H9 (cell line): ENCODE measurements around the gene DYNC2H1. TPM values are rescaled to one million over a fixed set of nuclear protein-coding genes. Genes with fewer than 3 reads are reported as not detected.

Experiments used
- DNase-seq: peaks from one replicate; pipeline ENCODE4 v3.0.0-alpha.2; 2017
- H2AFZ ChIP-seq: one replicate; pipeline ENCODE4 v1.6.1; 2013; ENCODE audit warnings: mild to moderate bottlenecking, low read length, control low read depth, moderate library complexity
- H2AK5ac ChIP-seq: 2 replicates; pipeline ENCODE4 v1.6.1; 2013; ENCODE audit warnings: low read length, control low read depth, mixed read lengths; ENCODE audit not compliant: insufficient read length
- H2BK120ac ChIP-seq: one replicate; pipeline ENCODE4 v1.6.1; 2013; ENCODE audit warnings: low read depth, mild to moderate bottlenecking, low read length, control low read depth, inconsistent platforms; ENCODE audit not compliant: poor library complexity, severe bottlenecking
- H2BK12ac ChIP-seq: 2 replicates; pipeline ENCODE4 v1.6.1; 2013; ENCODE audit warnings: low read length, control low read depth, mixed read lengths, low read depth; ENCODE audit not compliant: insufficient read length
- H2BK15ac ChIP-seq: 2 replicates; pipeline ENCODE4 v1.6.1; 2013; ENCODE audit warnings: low read depth, low read length, control low read depth
- H2BK20ac ChIP-seq: one replicate; pipeline ENCODE4 v1.6.1; 2013; ENCODE audit warnings: low read depth, mild to moderate bottlenecking, low read length, control low read depth, inconsistent platforms; ENCODE audit not compliant: poor library complexity, severe bottlenecking
- H2BK5ac ChIP-seq: 2 replicates; pipeline ENCODE4 v1.6.1; 2013; ENCODE audit warnings: low read length, control low read depth, mixed read lengths; ENCODE audit not compliant: insufficient read length
- H3K14ac ChIP-seq: 2 replicates; pipeline ENCODE4 v1.6.1; 2013; ENCODE audit warnings: low read length, control low read depth; ENCODE audit not compliant: insufficient read depth
- H3K18ac ChIP-seq: 2 replicates; pipeline ENCODE4 v1.6.1; 2013; ENCODE audit warnings: low read depth, mild to moderate bottlenecking, mixed read lengths, low read length, control low read depth; ENCODE audit not compliant: insufficient read length
- H3K23ac ChIP-seq: 2 replicates; pipeline ENCODE4 v1.6.1; 2013; ENCODE audit warnings: low read length, control low read depth, mixed read lengths, low read depth; ENCODE audit not compliant: insufficient read length
- H3K23me2 ChIP-seq: 2 replicates; pipeline ENCODE4 v1.6.1; 2013; ENCODE audit warnings: low read depth, mild to moderate bottlenecking, mixed read lengths, low read length, control low read depth; ENCODE audit not compliant: insufficient read length, poor library complexity, severe bottlenecking
- H3K27ac ChIP-seq: 2 replicates; pipeline ENCODE4 v1.5.1; 2013; ENCODE audit warnings: low read length, control low read depth, mixed read lengths, low read depth; ENCODE audit not compliant: insufficient read length
- H3K27me3 ChIP-seq: 2 replicates; pipeline ENCODE4 v1.6.1; 2013; ENCODE audit warnings: low read length, control low read depth, inconsistent platforms; ENCODE audit not compliant: insufficient read depth
- H3K4ac ChIP-seq: 2 replicates; pipeline ENCODE4 v1.6.1; 2013; ENCODE audit warnings: low read depth, mild to moderate bottlenecking, control low read depth, inconsistent platforms, low read length, moderate library complexity
- H3K4me1 ChIP-seq: 2 replicates; pipeline ENCODE4 v1.6.1; 2013; ENCODE audit warnings: low read length, control low read depth, inconsistent platforms; ENCODE audit not compliant: insufficient read depth
- H3K4me2 ChIP-seq: 2 replicates; pipeline ENCODE4 v1.6.1; 2013; ENCODE audit warnings: low read length, control low read depth, mixed read lengths; ENCODE audit not compliant: insufficient read length, insufficient read depth
- H3K56ac ChIP-seq: 2 replicates; pipeline ENCODE4 v1.6.1; 2013; ENCODE audit warnings: low read depth, mild to moderate bottlenecking, mixed read lengths, low read length, control low read depth; ENCODE audit not compliant: insufficient read length
- H3K79me1 ChIP-seq: 2 replicates; pipeline ENCODE4 v1.6.1; 2013; ENCODE audit warnings: low read depth, mild to moderate bottlenecking, moderate library complexity, low read length, control low read depth, inconsistent platforms; ENCODE audit not compliant: insufficient read depth, poor library complexity, severe bottlenecking
- H3K79me2 ChIP-seq: 2 replicates; pipeline ENCODE4 v1.6.1; 2013; ENCODE audit warnings: low read length, control low read depth, inconsistent platforms; ENCODE audit not compliant: insufficient read depth
- H3K9ac ChIP-seq: 2 replicates; pipeline ENCODE4 v1.6.1; 2013; ENCODE audit warnings: low read length, control low read depth, mixed read lengths; ENCODE audit not compliant: insufficient read length; ENCODE audit errors: extremely low read depth
- H3K9me3 ChIP-seq: one replicate; pipeline ENCODE4 v1.6.1; 2013; ENCODE audit warnings: low read depth, low read length, inconsistent platforms; ENCODE audit not compliant: control insufficient read depth
- H3T11ph ChIP-seq: one replicate; pipeline ENCODE4 v1.6.1; 2013; ENCODE audit warnings: mild to moderate bottlenecking, low read length, control low read depth, inconsistent platforms
- H4K20me1 ChIP-seq: one replicate; pipeline ENCODE4 v1.6.1; 2013; ENCODE audit not compliant: control insufficient read depth, insufficient read length, insufficient read depth
- H4K5ac ChIP-seq: 2 replicates; pipeline ENCODE4 v1.6.1; 2013; ENCODE audit warnings: low read depth, mild to moderate bottlenecking, mixed read lengths, low read length, control low read depth; ENCODE audit not compliant: insufficient read length
- H4K8ac ChIP-seq: replicated peaks from 2 replicates; pipeline ENCODE4 v1.6.1; 2013; ENCODE audit warnings: low read length, control low read depth, mixed read lengths, low read depth; ENCODE audit not compliant: insufficient read length
- H4K91ac ChIP-seq: 2 replicates; pipeline ENCODE4 v1.6.1; 2013; ENCODE audit warnings: low read depth, mild to moderate bottlenecking, moderate library complexity, mixed read lengths, low read length, control low read depth; ENCODE audit not compliant: insufficient read length
- H3K27ac Mint-ChIP-seq, 3 experiments: 2 replicates in 2 of 3; 3 replicates in 1 of 3; pipeline ENCODE4 v1.8.0; 2020 to 2021; ENCODE audit warnings: mixed read lengths in 3 of 3, mild to moderate bottlenecking in 1 of 3, moderate library complexity in 1 of 3
- H3K27me3 Mint-ChIP-seq: 2 replicates; pipeline ENCODE4 v1.8.0; 2021; ENCODE audit warnings: low read depth, mild to moderate bottlenecking, moderate library complexity, mixed read lengths
- H3K36me3 Mint-ChIP-seq, 3 experiments: 2 replicates in 2 of 3; 3 replicates in 1 of 3; pipeline ENCODE4 v1.8.0; 2020 to 2021; ENCODE audit warnings: low read depth in 3 of 3, mixed read lengths in 3 of 3; ENCODE audit not compliant: insufficient read depth in 1 of 3
- H3K4me1 Mint-ChIP-seq, 2 experiments: 2 replicates each; pipeline ENCODE4 v1.8.0; 2020; ENCODE audit warnings: mixed read lengths in 2 of 2
- H3K4me3 Mint-ChIP-seq, 2 experiments: 2 replicates in 1 of 2; 3 replicates in 1 of 2; pipeline ENCODE4 v1.8.0; 2020 to 2021; ENCODE audit warnings: mild to moderate bottlenecking in 2 of 2, mixed read lengths in 2 of 2, moderate library complexity in 1 of 2
- H3K9me3 Mint-ChIP-seq, 2 experiments: 2 replicates in 1 of 2; 3 replicates in 1 of 2; pipeline ENCODE4 v1.8.0; 2020; ENCODE audit warnings: mild to moderate bottlenecking in 2 of 2, mixed read lengths in 2 of 2, moderate library complexity in 1 of 2
- WGBS: extraction: QIAGEN DNeasy Blood & Tissue Kit; methylation state at CpG from one replicate; pipeline ENCODE4 v1.1.7; 2013; ENCODE audit warnings: missing lambda C conversion rate, low lambda C conversion rate, mixed read lengths; ENCODE audit not compliant: insufficient read length; ENCODE audit errors: extremely low coverage; 5-methylcytosine and 5-hydroxymethylcytosine counted together
- total RNA-seq: library from RNA; stranded (reverse); gene quantifications from 2 replicates; pipeline ENCODE4 v1.2.1, GENCODE V29; 2021
- TF ChIP-seq, protein P1 (sequence below): fragments of 200-600 bp; sonication (generic); conservative IDR thresholded peaks from 3 replicates; pipeline ENCODE4 v1.8.0; 2021; ENCODE audit warnings: antibody characterized with exemption, mild to moderate bottlenecking

The DYNC2H1 gene
- total RNA-seq, 1 experiment from 2014 or later: 13.2 TPM

DNA sequence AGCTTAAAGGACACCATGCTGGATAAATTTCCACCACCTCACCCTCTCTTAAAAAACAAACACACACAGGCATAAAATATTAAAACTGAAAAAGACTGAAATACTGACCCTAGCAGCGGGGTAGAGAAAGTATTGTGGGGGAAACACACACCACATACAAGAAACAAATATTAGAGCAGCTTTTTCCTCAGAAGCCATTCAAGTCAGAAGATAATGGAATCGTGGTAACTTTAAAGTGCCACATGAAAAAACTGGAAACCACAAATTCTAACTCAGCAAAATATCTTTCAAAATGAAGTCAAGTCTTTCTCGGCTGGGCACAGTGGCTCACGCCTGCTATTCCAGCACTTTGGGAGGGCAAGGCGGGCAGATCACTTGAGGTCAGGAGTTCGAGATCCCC lies 223.2 kb downstream of the DYNC2H1 start:
- Mint-ChIP-seq H3K27ac (peak overlapping the region in 1 of 3 experiments; percentile 23; a peak in 1 of 7 replicates), H3K9me3 (no peaks in the 10 kb centered on the region; a peak in 1 of 5 replicates), H3K4me1 (peaks cover 20 to 22% of the 10 kb centered on the region in 2 experiments), H3K36me3 (no peaks in the 10 kb centered on the region), H3K27me3 (no peaks in the 10 kb centered on the region), H3K4me3 (no peak overlapping the region)
- no peak overlapping the region for H3K56ac ChIP-seq
- no peak overlapping the region for H3K23ac ChIP-seq
- no peak overlapping the region for H2AFZ ChIP-seq
- no peaks in the 10 kb centered on the region for H3K4me1 ChIP-seq
- no peaks in the 10 kb centered on the region for H3K79me2 ChIP-seq
- no peak overlapping the region for H4K91ac ChIP-seq
- no peak overlapping the region for H3K9ac ChIP-seq
- no peak overlapping the region for H2BK5ac ChIP-seq
- no peaks in the 10 kb centered on the region for H3K27me3 ChIP-seq
- no peak for DNase-seq
- H3K9me3 ChIP-seq: no peaks in the 10 kb centered on the region
- H2BK120ac ChIP-seq: no peak overlapping the region
- H3K4ac ChIP-seq: no peak overlapping the region
- H2AK5ac ChIP-seq: no peak overlapping the region
- no peak overlapping the region for H2BK20ac ChIP-seq
- TF ChIP-seq, protein P1, sequence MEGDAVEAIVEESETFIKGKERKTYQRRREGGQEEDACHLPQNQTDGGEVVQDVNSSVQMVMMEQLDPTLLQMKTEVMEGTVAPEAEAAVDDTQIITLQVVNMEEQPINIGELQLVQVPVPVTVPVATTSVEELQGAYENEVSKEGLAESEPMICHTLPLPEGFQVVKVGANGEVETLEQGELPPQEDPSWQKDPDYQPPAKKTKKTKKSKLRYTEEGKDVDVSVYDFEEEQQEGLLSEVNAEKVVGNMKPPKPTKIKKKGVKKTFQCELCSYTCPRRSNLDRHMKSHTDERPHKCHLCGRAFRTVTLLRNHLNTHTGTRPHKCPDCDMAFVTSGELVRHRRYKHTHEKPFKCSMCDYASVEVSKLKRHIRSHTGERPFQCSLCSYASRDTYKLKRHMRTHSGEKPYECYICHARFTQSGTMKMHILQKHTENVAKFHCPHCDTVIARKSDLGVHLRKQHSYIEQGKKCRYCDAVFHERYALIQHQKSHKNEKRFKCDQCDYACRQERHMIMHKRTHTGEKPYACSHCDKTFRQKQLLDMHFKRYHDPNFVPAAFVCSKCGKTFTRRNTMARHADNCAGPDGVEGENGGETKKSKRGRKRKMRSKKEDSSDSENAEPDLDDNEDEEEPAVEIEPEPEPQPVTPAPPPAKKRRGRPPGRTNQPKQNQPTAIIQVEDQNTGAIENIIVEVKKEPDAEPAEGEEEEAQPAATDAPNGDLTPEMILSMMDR: no peak
- H4K5ac ChIP-seq: no peak overlapping the region
- no peak overlapping the region for H3K18ac ChIP-seq
- no peaks in the 10 kb centered on the region for H4K20me1 ChIP-seq
- H2BK15ac ChIP-seq: no peak overlapping the region
- no peaks in the 10 kb centered on the region for H3K23me2 ChIP-seq
- no CpG with 5 or more reads among the region's 6 CpGs for WGBS
- H2BK12ac ChIP-seq: no peak overlapping the region
- H4K8ac ChIP-seq: no peak overlapping the region
- H3K14ac ChIP-seq: no peak overlapping the region
- H3K27ac ChIP-seq: no peak overlapping the region
- no peak overlapping the region for H3T11ph ChIP-seq
- H3K4me2 ChIP-seq: no peak overlapping the region
- H3K79me1 ChIP-seq: no peaks in the 10 kb centered on the region
